HFF-Myc (cell line): ENCODE data around the gene LGALS7B.
"Not testable (repeated sequence)": the region's sequence is repeated elsewhere in the genome, so short reads cannot be mapped to it uniquely, and the experiment has no call there.

Experiments used
- DNase-seq: peaks from one replicate; pipeline ENCODE4 v3.0.0-alpha.2; 2011; ENCODE audit warnings: low read depth; ENCODE audit errors: extremely low read depth
- H3K4me3 ChIP-seq: replicated peaks from 2 replicates; pipeline ENCODE4 v1.5.1; 2011; ENCODE audit warnings: low read depth, mild to moderate bottlenecking, control low read depth, low read length
- CTCF ChIP-seq: IDR thresholded peaks from 2 replicates; pipeline ENCODE4 v1.5.1; 2012; ENCODE audit warnings: mild to moderate bottlenecking, low read depth, low read length, control low read depth; ENCODE audit errors: missing control alignments

LGALS7B gene

GRCh38 chr19:38796154-38796553, 7.2 kb downstream of the LGALS7B start:
- H3K4me3 ChIP-seq: no peak overlapping the region
- DNase-seq: no peak
- TF ChIP-seq CTCF: no peak

- not testable (repeated sequence) for DNase-seq, H3K4me3 ChIP-seq
Observed at GRCh38 chr19:38797781-38798180, 8.8 kb downstream of the LGALS7B start.

GRCh38 chr19:38799104-38799503, 10.1 kb downstream of the LGALS7B start:
- DNase-seq: no peak
- TF ChIP-seq CTCF: no peak
- H3K4me3 ChIP-seq: no peak overlapping the region

- TF ChIP-seq CTCF: no peak
Observed at GRCh38 chr19:38800577-38801347, 11.8 kb downstream of the LGALS7B start.

GRCh38 chr19:38801359-38802095, 12.5 kb downstream of the LGALS7B start:
- no peak overlapping the region for H3K4me3 ChIP-seq
- TF ChIP-seq CTCF: no peak
- no peak for DNase-seq

More at GRCh38 chr19:38800577-38801347, 11.8 kb downstream of the LGALS7B start:
- DNase-seq: no peak
- no peak overlapping the region for H3K4me3 ChIP-seq

- DNase-seq: no peak
- no peak for TF ChIP-seq CTCF
Observed at GRCh38 chr19:38803543-38803942, 14.5 kb downstream of the LGALS7B start.

GRCh38 chr19:38805180-38805579, 16.2 kb downstream of the LGALS7B start:
- no peak for DNase-seq
- no peak overlapping the region for H3K4me3 ChIP-seq
- TF ChIP-seq CTCF: no peak

More at GRCh38 chr19:38803543-38803942, 14.5 kb downstream of the LGALS7B start:
- H3K4me3 ChIP-seq: no peak overlapping the region
